Pons (tissue), 1 donor: ENCODE measurements around the gene FBL.
"Not testable (repeated sequence)": the region's sequence is repeated elsewhere in the genome, so short reads cannot be mapped to it uniquely, and the experiment has no call there.

Experiments
- DNase-seq: peaks from one replicate; pipeline ENCODE4 v3.0.0-alpha.2; 2016; ENCODE audit warnings: low spot score

The FBL gene

DNA sequence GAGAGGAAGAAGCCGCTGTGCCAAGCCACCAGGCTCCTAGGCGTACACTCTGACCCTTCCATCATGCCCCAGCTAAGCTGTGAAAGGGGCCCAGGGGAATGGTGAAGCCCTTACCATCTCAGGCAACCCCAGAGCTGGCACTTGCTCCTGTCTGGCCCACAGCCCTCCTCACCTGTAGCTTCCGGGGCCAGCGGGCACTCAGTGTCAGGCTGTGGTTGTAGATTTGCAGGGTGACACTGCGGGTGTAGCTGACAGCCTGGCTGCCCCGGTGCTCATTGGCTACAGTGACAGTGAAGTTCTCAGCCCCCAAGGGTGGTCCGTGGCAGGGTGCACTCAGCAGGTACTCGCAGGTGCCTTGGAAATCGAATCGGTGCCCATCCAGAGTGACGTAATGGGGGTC is 30.3 kb upstream of the FBL start:
- DNase-seq = not testable (repeated sequence)

DNA sequence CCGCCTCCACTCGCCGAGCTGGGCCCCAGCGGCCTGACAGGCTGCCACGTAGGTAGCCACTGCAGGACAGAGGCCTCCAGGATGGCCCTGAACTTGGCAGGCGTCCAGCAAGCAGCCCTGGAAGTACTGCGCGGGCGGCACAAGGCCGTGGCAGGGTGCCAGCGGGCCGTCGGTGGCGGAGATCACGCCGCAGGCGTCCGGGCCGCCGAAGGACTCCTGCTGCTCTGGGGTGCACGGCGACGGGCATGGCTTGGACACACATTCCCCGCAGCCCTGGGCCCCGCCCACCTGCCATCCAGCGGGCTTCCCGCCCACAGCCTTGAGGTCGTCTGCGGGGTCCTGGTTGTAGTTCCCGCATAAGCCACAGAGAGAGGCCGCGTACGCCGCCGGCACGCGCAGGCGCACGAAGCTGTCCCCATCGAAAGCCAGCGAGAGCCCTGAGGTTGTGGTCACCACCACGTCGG is 29.3 kb upstream of the FBL start:
- not testable (repeated sequence) for DNase-seq

DNA sequence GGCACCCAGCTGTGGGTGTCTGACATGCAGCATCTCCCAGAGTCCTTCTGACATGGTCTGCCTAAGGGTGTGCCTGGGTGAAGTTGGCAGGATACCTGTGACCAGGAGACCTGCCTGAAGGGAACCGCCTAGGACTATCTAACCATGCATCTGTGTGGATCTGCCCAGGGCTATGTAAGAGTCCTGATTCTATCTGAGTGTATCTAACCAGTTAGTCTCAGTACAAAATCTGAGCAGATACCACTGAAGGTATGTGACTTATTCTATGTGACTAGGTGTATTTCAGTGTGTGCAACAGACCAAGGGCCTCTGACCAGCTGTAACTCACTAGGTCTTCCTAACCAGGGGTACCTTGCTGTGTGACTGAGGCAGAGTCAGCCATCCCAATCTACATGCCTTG is 28.2 kb upstream of the FBL start:
- no peak for DNase-seq

DNA sequence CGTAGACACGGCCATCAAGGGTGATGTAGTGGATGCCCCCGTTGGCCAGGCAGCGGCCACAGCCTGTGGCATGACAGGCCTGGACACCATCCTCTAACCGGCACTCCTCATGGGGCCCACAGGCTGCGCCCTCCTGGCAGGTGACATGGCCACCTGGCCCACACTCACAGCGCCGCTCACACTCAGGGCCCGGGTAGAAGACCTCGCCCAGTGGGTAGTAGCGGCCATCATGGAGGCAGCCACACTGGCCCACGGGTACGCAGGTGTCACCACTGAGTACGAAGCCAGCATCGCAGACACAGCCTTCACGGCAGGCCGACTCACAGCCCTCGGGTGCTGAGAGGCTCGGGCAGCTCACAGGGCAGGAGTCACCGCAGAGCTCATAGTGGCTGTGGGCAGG is 27.2 kb upstream of the FBL start:
- no peak for DNase-seq

DNA sequence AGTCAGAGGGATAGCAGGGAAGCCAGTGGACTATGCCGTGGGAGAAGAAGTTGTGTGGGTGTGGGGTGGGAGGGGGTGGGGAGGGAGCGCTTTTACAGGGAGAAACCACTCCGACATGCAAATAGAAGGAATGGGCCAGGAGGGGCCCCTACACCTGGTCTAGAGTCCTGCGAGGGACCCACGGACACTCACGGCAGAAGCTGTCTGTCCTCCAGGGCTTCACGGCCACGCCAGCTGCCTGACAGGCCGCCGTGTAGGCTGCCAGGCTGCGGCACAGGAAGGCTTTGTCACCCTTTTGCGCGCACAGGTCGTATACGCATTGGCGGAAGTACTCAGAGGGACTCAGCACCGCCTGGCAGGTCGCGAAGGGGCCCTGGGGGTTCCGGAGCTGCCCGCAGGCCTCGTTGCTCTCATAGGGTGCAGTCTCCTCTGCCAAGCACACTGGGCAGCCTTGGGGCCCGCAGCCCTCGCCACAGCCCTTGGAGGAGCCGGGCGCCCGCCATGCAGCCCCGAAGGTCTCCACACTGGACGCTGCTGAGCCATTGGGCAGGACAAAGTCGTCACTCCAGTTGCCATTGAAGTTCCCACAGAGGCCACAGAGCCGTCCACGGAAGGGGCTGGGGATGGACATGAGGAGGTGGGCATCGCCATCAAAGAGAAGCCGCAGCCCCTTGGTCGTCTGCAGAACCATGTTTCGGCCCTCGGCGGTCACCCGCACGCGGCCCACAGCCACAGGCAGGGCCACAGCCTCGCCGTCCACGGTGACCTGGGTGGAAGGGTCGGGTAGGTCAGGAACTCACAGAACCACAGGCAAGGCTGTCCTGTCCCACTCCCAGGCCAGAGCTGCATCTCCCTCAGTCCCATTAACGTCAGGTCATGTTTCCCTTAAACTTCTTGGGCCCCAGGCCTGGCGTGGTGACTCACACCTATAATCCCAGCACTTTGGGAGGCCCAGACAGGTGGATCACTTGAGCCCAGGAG is 26.0 kb upstream of the FBL start:
- no peak for DNase-seq

DNA sequence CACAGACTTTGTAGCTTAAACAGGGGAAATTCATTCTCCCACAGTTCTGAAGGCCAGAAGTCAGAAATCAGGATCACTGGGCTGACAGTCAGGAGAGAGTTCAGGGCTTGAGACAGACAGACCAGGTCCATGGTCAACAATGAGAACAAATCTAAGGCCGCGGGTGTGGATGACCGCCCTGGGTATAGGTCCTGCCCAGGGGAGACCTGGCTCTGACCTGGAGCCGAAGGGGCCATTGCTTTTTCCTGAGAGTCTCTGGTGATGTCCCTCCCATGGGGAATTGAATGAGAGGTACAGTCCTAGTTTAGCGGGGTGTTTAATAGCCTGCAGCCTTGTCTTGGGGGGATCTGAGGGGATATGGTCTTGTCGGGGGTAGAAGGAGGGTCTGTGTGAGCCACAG is 25.2 kb upstream of the FBL start:
- DNase-seq = no peak

DNA sequence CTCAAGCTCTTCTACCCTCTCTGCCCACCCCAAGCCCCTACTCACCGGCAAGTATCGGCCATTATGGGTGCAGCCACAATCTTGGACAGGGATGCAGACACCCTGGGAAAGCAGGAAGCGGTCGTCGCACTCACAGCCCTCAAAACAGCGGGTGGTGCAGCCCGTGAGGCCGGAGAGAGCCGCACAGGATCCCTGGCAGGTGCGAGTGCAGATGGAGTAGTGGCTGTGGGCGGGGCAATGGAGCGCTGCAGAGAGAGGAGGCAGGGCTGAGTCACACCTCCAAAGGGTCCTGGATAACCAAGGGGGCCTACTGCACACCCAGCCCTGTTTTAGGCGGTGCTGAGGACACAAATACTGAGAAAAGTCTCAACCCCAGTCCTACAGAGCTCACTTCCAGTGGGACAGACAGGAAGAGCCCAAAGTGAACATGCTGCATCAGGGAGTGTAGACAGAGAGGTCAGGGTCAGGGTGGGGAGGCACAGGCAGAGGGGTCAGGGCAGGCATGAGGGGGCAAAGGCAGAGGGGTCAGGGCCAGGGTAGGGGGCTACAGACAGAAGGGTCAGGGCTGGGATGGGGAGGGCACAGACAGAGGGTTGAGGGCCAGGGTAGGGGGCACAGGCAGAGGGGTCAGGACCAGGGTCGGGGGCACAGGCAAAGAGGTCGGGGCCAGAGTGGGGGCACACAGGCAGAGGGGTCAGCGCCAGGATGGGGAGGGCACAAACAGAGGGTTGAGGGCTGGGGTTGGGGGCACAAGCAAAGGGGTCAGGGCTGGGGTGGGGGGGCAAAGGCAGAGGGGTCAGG is 24.2 kb upstream of the FBL start:
- no peak for DNase-seq

DNA sequence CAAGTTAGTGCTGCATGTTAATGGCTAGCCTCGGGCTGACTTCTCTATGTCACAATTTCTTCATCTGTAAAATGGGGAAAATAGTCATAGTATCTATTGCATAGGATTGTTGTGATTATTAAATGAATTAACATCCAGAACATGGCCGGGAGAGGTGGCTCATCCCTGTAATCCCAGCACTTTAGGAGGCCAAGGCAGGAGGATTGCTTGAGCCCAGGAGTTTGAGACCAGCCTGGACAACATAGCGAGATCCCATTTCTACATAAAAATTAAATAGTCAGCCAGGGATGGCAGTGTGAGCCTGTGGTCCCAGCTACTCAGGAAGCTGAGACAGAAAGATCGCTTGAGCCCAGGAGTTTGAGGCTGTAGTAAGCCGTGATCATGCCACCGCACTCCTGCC is 21.8 kb upstream of the FBL start:
- no peak for DNase-seq

DNA sequence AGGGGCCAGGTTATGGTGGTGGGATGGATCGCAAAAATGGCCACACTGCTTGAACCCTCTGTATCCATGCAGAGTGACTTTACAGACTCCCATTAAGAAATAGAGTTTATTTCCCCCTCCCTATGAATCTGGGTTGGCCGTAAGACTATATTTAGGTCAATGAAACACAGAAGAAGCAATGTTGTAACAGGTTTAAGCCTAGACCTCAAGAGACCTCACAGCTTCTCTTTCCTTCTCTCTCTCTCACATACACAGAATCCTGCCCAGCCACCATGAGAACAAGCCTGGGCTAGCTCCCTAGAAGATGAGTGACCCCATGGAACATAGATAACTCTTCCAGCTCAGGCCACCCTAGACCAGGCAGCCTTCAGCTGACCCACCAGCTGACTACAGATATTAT is 21.0 kb upstream of the FBL start:
- no peak for DNase-seq

DNA sequence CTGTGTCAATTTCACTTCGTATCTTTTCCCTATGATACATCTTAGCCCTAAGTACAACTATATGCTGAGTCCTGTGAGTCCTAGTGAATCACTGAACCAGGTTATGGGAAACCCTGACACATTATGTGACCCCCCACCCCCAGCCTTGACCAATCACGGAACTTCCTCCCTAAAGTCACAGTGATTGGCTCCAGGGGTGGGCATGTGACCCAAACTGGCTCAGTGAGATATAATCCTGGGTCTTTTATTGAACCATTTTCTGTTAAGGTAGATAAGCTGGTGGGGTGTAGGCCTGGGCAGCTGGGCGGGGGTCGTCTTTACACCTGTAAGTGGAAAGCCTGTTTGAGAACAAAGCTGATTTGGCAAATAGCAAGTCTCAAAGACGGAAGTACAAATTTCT is 19.8 kb upstream of the FBL start:
- no peak for DNase-seq

DNA sequence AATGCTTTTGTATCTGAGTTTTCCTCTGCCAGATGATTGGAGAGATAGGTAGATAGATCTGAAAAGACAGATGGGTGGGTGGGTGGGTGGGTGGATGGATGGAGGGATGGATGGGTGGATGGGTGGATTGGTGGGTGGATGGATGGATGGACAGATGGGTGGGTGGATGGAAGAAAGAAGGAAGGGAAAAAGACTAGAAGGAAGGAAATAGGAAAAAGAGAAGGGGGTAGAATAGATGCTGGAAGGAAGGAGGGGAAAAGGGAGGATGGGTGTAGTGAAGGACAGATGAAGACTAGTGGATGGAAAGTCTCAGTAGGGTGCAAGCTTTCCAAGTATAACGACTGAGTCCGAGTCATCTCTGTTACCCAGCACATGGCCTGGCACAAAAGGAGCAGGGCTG is 19.0 kb upstream of the FBL start:
- DNase-seq = no peak

DNA sequence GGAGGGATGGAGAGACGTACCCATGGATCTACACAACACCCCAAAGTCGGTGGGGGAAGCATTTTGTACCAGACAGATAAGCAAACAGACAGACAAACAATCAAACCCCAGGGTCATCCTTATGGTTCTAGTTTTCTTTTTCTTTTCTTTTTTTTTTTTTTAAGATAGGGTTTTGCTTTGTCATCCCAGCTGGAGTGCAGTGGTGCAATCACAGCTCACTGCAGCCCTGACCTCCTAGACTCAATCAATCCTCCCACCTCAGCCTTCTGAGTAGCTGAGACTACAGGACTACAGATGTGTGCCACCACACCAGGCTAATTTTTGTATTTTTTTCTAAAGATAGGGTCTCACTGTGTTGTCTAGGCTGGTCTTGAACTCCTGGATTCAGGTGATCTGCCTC is 17.9 kb upstream of the FBL start:
- DNase-seq = no peak

DNA sequence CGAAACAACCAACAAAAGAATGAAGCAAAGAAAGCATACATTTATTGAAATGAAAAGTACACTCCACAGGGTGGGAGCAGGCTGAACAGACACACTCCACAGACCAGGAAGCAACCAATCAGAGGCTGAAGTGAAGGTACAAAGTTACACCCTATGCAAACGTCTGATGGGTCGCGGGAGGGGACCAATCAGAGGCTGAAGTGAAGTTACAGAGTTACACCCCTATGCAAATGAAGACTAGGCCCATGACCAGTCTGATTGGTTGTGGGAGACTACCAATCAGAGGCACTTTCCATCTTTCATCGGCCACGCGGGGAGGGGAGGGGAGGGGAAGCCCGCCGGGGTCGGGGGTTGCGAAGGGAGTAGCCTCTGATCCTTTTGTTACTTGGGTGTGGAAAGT is 12.4 kb upstream of the FBL start:
- no peak for DNase-seq

DNA sequence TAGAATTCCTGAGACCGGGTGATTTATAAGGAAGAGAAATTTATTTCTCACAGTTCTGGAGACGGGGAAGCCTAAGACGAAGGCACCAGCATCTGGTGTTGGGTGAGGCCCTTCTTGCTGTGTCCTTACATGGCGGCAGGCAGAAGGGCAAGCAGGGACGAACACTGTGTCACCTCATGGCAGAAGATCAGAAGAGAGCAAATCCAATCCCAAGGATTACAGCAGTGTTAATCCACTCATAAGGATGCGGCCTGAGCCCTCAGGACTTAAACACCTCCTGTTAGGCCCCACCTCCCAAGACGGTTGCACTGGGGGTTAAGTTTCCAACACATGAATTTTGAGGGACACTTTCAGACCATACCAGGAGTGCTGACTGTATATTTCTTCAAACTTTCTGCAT is 6.7 kb upstream of the FBL start:
- DNase-seq = no peak

DNA sequence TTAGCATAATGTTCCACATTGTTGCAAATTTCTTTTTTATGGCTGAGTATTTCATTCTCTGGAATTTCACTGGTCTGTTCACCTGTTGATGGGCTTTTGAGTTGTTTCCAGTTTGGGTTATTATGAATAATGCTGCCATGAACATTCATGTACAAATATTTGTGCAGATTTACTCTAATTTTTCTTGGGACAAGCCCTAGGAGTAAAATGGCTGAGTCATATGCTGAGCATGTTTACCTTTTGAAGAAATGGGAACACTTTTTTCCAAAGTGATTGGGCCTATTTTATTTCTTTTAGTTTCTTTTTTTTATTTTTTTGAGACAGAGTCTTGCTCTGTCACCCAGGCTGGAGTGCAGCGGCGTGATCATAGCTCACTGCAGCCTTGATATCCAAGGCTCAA is 4.7 kb upstream of the FBL start:
- DNase-seq = no peak

DNA sequence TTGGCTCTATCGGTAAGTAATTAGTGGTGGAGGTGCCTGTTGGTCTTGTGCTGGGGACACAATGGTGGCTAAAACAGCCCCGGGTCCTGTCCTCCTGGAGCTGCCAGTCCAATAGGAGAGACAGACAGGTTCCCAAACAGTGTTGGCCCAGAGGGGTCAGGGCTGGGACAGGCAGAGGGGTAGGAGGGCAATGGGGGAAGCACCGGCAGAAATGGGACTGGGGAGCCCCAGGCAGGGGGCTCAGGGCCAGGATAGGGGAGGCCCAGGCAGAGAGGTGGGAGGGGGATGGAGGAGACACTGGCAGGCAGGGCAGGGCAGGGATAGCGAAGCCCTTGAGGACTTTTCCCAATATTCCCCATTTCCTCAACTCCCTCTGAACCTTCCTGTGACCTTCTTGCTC is 2.2 kb upstream of the FBL start:
- DNase-seq = no peak

DNA sequence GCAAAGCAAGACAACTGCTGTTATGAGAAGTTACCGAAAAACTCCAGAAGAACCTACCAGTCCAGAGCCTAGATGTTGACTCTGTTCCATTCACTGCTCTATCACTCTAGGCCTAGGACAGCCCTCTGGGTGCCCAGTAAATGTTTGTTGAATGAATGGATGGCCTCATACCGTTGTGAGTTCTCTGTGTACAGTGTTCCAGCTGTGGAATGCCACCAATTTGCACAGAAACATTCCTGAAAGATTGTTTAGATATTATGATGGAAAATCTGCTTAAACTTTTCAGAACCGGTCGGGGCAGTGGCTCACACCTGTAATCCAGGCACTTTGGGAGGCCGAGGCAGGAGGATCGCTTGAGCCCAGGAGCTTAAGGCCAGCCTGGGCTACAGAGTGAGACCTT is 1.3 kb upstream of the FBL start:
- DNase-seq = no peak

DNA sequence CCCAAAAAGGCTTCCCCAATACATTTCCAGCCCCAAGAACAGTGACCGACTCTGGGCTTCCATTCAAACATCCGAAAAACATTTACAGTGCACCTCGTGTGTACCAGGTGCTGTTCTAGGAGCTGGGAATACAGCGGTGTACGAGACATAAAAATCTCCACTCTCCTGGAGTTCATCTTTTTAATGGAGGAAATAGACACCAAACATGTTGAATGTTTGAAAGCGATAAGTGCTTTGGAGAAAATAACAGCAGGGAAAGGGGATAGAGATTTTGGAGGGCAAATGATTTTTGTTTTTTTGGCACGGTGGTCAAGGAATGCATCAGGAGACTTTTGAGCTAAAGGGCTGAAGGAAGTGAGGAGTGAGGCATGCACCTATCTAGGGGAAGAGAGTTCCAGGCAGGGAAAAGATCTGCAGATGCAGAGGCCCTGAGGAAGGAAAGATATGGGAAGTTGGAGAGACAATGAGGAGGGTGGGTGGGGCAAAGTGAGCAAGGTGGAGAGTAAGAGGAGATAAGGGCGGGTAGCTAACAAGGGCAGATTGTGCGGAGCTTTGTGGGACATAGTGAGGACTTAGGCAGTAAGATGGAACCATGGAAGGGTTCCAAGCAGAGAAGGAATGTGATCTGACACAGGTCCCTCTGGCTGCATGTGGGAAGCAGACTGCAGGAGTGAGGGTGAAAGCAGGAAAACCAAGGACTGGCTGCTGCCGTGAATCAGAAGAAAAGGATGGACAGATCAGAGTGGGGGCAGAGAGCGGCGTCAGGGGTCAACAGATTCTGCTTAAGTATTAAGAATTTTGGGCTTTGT is 703 bp upstream of the FBL start:
- DNase-seq = no peak

DNA sequence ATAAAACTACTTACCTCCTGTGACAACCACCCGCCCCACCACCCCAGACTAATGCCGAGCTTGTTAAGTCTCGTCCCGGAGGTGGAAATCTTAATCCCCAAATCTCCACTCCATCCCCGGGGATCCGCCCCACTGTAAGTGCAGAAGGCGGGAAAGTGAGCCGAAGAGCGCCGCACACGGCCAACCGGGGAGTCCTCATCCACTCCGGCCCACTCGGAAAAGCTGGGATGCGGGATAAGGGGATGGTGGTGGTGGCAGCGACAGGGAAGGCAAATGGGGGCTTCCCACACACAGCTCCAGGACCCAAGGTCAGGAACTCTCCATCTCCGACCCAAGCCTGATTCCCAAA is 621 bp downstream of the FBL start:
- DNase-seq = no peak

DNA sequence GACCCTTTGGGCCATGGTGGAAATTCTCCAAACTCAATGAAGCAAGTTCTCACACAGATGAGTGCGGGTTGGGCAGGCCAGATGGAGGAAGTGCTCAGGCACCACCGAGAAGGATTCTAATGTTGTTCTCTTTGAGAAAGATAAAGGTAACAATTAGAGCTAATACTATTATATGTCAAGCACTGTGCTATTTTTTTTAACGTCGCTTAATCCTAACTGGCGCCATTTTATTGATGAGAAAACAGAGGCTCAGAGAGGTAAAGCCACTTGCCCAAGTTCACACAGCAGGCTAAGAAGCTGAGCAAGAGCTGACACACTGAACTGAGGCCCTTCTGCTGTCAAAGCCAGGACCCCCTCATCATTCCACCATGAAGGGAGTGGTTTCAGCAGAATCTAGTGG is 1.0 kb downstream of the FBL start:
- no peak for DNase-seq

DNA sequence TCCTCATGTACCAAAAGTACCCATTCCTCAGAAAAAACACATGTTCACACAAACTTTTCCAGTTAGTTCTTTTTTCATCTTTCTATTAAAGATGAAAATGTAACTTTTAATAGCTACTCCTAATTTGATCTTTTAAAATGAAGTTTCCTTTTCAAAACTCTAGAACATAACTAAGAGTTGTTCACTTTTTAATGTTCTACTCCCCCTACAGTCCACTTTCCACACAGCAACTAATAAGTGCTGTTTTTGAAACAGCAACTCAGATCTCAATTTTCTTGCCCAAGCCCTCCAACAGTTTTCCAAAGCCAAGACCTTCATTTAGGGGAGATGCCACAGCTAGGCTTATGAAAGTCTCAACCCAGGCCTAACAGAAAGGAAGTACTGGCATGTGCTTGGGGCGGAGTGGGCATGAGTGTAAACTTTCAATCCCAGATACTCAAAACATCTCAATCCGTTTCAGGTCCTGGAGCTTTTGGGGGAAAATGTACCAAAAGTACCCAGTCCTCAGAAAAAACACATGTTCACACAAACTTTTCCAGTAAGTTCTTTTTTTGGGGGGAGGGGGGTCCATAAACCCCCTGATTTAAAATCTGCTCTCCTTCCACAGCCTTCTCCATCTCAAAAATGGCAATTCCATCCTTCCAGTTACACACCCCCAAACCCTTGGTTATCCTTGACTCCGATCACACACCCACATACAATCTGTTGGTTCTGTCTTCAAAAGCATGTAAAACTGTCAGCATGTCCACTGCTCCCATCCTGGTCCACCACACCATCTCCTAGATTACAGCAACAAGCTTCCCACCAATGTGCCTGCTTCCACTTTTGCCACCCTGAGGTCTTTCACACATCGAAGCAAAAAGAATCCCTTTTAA is 2.0 kb downstream of the FBL start:
- DNase-seq = peak; percentile 51
